Measurements from ENCODE around the gene PXN. TPM values are rescaled to one million over a fixed set of nuclear protein-coding genes. Genes with fewer than 3 reads are reported as not detected.
"Not testable (repeated sequence)": the region's sequence is repeated elsewhere in the genome, so short reads cannot be mapped to it uniquely, and the experiment has no call there.

Gene PXN
- total and polyA plus RNA-seq, 5 donors, result 67.8 to 89.8 (median 79.3) TPM

DNA sequence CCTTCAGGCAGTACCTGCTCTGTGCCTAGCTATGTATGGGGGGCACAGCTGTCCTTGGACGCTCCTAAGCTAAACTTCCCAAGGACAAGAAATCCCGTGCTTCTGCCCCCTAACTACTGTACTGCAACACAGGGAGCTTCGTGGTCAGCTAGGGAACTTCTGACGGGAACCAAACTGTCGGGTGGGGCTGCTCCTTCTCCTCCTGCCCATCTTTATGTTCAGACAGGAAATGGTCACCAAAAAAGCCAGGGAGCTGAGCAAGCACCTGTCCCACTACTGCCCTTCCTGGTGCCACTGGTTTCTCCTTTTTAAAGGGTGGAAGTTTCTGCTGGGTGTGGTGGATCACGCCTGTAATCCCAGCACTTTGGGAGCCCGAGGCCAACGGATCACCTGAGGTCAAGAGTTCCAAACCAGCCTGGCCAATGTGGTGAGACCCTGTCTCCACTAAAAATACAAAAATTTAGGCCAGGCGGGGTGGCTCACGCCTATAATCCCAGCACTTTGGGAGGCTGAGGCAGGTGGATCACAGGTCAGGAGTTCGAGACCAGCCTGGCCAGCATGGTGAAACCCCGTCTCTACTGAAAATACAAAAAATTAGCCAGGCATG, 26.6 kb downstream of the PXN start:
- DNase-seq (peak in 1 of 3 donors; percentile 44), ATAC-seq (no peak)
- H3K4me3 ChIP-seq (ENCODE audit: low read length), result no peak overlapping the region
- H3K27me3 ChIP-seq (ENCODE audit: control insufficient read depth, insufficient read depth), result no peaks in the 10 kb centered on the region
- peak overlapping the region; percentile 44 for H3K27ac ChIP-seq (ENCODE audit: low read length)
- H3K4me1 ChIP-seq (ENCODE audit: control insufficient read depth, insufficient read depth, low read length), result peaks cover 69% of the 10 kb centered on the region
- H3K9me3 ChIP-seq (ENCODE audit: control insufficient read depth, low read length), result no peaks in the 10 kb centered on the region
- WGBS, result 80% methylated on average over 12 of the region's 12 CpGs
- intact Hi-C loops (cut with DNase I), result no loop called here

DNA sequence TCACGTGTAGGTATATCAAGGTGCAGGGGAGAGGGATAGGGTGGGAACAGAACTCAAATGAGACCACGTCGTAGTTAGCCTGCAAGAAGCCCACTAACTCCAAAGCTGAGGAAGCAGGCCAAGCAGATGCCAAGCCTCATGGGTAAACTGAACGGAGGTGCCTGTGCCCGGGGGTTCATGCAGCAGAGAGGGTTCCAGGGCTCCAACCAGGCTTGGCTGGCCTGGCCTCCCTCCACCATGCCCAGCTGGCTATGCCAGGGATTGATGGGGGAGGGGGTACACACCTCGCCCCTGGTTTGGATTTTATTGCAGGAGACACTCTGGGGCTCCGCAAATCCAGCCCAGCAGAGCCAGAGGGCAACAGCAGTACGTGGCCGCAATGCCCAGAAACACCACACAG, 27.3 kb downstream of the PXN start:
- intact Hi-C loops (cut with DNase I), result no loop called here
- Histone ChIP-seq H3K27me3 (ENCODE audit: control insufficient read depth, insufficient read depth) (no peaks in the 10 kb centered on the region), H3K4me3 (ENCODE audit: low read length) (no peak overlapping the region), H3K4me1 (ENCODE audit: control insufficient read depth, insufficient read depth, low read length) (peaks cover 75% of the 10 kb centered on the region), H3K27ac (ENCODE audit: low read length) (peak overlapping the region; percentile 88), H3K9me3 (ENCODE audit: control insufficient read depth, low read length) (no peaks in the 10 kb centered on the region)
- WGBS, result 52% methylated on average over 9 of the region's 9 CpGs
- ATAC-seq (no peak), DNase-seq (peak in 1 of 3 donors; percentile 42)

DNA sequence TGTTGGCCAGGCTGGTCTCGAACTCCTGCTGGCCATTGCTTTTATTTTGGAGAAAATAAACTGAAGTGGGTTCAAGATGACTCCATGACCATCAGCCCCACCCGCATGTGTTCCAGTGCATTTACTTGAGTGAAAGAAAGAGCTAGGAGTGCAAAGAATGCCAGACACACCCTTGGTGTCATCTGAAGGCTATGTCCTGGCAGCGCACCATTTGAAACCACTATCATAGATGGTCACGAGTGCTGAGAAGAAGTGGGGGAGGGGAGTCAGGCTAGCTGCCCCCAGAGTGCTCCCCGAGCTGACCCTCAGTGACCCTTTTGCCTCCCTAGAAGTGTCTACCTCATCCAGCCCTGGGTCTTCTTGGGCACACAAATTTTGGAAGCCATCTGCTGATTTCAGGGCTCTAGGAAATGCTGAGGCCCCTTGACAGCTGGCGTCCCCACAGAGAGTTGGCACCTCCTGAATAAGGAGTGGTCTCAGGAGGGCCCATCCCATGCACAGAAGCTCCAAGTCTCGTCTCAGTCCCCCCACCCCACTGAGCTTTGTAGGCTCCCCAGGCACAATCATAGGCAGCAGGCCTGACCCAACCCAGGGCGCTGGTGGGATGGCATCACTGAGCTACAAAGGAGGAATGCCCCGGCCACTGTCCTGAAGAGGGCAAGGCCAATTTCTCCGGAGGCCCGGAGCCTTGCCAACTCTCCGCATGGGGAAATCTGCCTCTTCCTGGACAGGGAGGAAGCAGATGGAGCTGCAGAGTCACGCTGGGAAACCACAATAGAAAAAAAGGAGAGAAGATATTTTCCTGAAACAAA, 28.0 kb downstream of the PXN start:
- ATAC-seq (peak in 1 of 2 donors; percentile 6), DNase-seq (peak; percentile 83 to 91 (median 91))
- Histone ChIP-seq H3K9me3 (ENCODE audit: control insufficient read depth, low read length) (no peaks in the 10 kb centered on the region), H3K27ac (ENCODE audit: low read length) (peak overlapping the region; percentile 88), H3K4me3 (ENCODE audit: low read length) (no peak overlapping the region), H3K27me3 (ENCODE audit: control insufficient read depth, insufficient read depth) (no peaks in the 10 kb centered on the region), H3K4me1 (ENCODE audit: control insufficient read depth, insufficient read depth, low read length) (peaks cover 78% of the 10 kb centered on the region)
- intact Hi-C loops (cut with DNase I), result no loop called here
- 28% methylated on average over 13 of the region's 13 CpGs for WGBS

DNA sequence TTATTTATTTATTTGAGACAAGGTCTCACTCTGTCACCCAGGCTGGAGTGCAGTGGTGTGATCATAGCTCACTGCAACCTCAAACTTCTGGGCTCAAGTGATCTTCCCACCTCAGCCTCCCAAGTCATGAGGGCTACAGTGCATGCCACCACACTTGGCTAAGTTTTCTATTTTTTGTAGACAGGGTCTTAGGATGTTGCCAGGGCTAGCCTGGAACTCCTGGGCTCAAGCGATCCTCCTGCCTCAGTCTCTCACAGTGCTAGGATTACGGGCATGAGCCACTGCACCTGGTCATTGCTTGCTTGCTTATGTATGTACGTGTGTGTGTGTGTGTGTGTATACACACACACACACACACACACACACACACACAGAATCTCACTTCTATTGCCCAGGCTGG, 28.7 kb downstream of the PXN start:
- H3K27me3 ChIP-seq (ENCODE audit: control insufficient read depth, insufficient read depth); intact Hi-C loops (cut with DNase I); H3K9me3 ChIP-seq (ENCODE audit: control insufficient read depth, low read length); H3K27ac ChIP-seq (ENCODE audit: low read length); H3K4me3 ChIP-seq (ENCODE audit: low read length); ATAC-seq; DNase-seq: not testable (repeated sequence)
- WGBS, result 76% methylated on average over 3 of the region's 3 CpGs
- peaks cover 78% of the 10 kb centered on the region for H3K4me1 ChIP-seq (ENCODE audit: control insufficient read depth, insufficient read depth, low read length)

DNA sequence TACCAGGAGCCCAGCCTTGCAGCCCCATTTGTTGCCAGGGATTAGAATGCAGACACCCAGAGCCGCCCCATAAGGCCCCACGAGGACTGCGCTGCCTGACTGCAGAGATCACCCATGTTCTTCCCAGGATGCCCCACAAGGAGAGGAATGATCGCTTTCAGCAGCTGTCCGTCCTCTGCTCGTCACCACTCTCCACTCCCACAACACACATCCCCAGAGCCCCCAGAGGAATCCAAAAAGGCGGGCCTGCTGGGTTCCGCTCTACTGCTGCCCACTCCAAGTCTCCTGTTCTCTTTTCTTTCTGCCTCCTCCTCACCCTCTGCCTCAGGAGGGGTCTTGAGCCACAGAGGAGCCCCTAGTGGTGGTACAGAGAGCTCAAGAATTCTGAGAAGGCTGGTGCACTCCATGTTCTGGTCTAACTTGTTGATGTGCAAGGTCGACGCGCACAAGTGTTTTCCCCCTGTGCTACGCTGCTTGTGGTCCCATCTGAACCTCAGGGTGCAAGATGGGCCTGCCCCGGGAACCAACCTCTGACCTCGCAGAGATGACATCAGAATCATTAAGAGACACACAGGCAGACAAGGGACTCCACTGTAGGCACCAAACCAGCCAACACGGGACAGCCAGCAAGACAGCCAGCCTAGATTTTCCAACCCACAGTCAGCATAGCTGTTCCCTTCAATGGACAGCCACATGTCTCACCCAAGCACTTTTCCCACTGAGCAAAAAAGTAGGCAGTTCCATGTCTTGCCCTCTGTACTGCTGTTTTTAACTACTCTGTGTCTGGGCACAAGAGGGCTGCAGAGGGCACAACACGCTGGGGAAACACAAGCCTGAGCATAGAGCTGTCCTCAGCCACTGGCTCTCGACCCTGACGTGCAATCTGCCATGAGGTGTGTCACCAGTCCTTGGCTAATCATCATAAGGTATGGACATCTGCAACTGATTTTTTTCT, 29.9 kb downstream of the PXN start:
- ATAC-seq (peak in 1 of 2 donors; percentile 1), DNase-seq (peak in 1 of 3 donors; percentile 58)
- 53% methylated on average over 18 of the region's 18 CpGs for WGBS
- no peak overlapping the region for H3K4me3 ChIP-seq (ENCODE audit: low read length)
- intact Hi-C loops (cut with DNase I), result no loop called here
- H3K9me3 ChIP-seq (ENCODE audit: control insufficient read depth, low read length), result no peaks in the 10 kb centered on the region
- H3K27ac ChIP-seq (ENCODE audit: low read length), result peak overlapping the region; percentile 99
- H3K4me1 ChIP-seq (ENCODE audit: control insufficient read depth, insufficient read depth, low read length), result peaks cover 77% of the 10 kb centered on the region
- H3K27me3 ChIP-seq (ENCODE audit: control insufficient read depth, insufficient read depth), result no peaks in the 10 kb centered on the region

DNA sequence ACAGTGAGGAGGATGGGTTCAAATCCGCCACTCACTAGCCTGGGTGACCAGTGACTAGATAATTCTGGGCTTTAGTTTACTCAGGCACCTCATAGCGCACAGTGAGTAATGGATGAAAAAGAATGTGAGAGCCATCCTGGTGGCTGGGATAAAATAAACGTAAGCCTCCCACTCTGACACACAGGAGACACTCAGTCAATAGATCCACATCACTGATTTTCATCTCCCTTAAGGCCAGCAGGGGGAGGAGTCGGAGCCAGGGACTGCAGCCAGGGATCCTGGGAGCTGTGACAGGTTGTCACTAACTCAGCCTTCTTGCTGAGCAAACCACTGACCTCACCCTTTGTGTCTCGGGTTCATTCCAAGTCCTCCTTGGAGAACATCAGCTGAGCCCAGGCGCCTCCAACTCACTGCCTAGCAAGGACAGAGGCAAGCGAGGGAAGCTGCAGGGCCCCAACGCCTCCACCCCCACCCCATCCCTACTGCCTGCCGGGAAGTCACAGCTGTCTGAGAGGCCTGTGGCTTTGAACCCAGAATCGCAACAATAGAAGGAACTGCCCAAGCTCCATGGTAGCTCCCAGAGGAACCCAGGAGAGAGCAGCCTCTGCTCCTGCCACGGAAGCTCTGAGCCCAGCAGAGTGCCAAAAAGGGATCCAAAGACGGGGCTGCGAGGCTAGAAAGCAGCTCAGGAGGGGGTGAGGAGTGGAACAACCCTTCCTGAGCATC, 30.7 kb downstream of the PXN start:
- DNase-seq (peak; percentile 92 to 95 (median 94)), ATAC-seq (peak; percentile 81 to 86)
- intact Hi-C loops (cut with DNase I), result no loop called here
- H3K27ac ChIP-seq (ENCODE audit: low read length), result peak overlapping the region; percentile 99
- H3K4me1 ChIP-seq (ENCODE audit: control insufficient read depth, insufficient read depth, low read length), result peaks cover 76% of the 10 kb centered on the region
- H3K27me3 ChIP-seq (ENCODE audit: control insufficient read depth, insufficient read depth), result no peaks in the 10 kb centered on the region
- no peak overlapping the region for H3K4me3 ChIP-seq (ENCODE audit: low read length)
- 14% methylated on average over 13 of the region's 13 CpGs for WGBS
- no peaks in the 10 kb centered on the region for H3K9me3 ChIP-seq (ENCODE audit: control insufficient read depth, low read length)

DNA sequence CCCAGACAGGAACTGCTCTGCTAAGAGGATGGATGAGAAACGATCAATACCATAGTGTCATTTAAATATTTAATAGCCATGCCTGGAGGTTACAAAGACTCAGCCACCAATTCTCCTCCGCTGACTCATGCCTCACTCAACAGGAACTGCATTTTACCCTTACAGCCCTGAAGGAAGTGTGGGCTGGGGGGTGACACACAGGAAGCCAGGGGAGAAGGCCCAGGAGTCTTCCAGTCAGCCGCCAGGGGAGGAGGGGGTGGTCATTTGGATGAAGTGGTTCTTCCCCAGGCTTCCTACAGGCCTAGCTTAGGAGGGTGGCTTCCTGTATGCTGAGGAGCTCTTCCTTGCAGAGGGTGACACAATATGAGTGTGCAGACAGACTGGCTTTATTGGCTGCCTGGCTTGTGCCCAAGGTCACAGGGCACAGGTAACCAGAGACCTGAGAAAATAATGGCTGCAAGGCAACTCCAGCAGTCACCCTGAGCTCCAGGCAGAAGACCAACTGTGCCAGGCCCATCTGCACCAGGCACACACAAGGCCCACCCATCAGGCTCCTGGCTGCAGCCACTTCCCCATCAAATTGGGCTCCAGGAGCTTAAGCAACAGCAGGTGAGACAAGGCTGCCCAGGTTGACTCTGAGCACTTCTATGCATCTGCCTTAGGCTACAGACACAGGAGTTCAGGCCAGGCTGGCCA, 34.1 kb downstream of the PXN start:
- H3K27ac ChIP-seq (ENCODE audit: low read length), result peak overlapping the region; percentile 92
- peaks cover 69% of the 10 kb centered on the region for H3K4me1 ChIP-seq (ENCODE audit: control insufficient read depth, insufficient read depth, low read length)
- H3K9me3 ChIP-seq (ENCODE audit: control insufficient read depth, low read length), result no peaks in the 10 kb centered on the region
- no peak overlapping the region for H3K4me3 ChIP-seq (ENCODE audit: low read length)
- ATAC-seq (peak in 1 of 2 donors; percentile 34), DNase-seq (peak in 2 of 3 donors; percentile 71 to 72)
- no peaks in the 10 kb centered on the region for H3K27me3 ChIP-seq (ENCODE audit: control insufficient read depth, insufficient read depth)
- intact Hi-C loops (cut with DNase I), result no loop called here
- 38% methylated on average over 3 of the region's 3 CpGs for WGBS

DNA sequence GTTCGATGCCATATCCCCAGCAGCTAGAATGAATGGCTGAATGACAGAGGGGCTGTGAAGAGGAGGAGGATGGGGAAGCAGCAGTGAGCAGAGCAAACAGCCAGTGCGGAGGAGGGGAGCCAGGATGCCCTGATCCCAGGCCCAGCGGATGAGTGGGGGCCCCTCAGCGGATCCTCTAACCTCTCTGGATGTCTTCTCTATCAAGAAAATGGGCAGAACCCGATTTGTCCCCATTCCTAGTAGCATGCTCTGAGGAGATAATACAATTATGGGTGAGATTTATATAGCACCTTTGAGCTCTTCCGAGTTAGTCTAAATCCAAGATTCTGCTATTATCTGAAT, 34.6 kb downstream of the PXN start:
- 16% methylated on average over 6 of the region's 6 CpGs for WGBS
- no peak for DNase-seq
- intact Hi-C loops (cut with DNase I), result no loop called here
- ATAC-seq, result no peak
- Histone ChIP-seq H3K27ac (ENCODE audit: low read length) (peak overlapping the region; percentile 92), H3K4me1 (ENCODE audit: control insufficient read depth, insufficient read depth, low read length) (peaks cover 65% of the 10 kb centered on the region), H3K27me3 (ENCODE audit: control insufficient read depth, insufficient read depth) (no peaks in the 10 kb centered on the region), H3K9me3 (ENCODE audit: control insufficient read depth, low read length) (no peaks in the 10 kb centered on the region), H3K4me3 (ENCODE audit: low read length) (no peak overlapping the region)

DNA sequence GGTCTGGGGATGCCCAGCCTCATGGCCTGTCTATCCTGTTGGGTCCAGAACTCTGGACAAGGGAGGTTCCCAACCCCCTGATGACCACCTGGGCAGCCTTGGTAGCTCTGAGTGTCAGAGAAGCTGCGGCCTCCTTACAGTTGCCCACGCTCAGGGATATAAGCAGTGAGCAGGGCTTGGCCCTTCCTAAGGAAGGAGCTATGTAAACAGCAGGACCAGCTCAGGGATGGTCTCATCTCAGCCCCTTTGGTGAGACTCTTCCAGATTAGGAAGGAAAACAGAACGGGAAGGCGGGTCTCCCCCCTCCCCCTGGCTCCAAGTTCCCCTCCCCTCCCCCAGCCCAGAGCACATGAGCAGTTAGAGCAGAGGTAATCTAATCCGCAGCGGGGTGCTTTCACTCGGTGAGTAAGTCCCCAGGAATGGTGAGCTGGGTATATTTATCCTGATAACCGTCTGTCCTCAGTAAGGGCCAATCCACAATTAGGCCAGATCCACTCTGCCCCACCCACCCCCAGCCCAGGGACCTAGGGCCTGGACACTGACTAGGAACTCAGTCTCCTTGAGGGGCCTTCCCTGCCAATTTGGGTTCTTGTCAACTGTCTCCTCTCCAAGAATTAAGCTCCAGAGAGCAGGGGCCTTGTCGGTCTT, 35.1 kb downstream of the PXN start:
- WGBS, result 10% methylated on average over 9 of the region's 9 CpGs
- Histone ChIP-seq H3K9me3 (ENCODE audit: control insufficient read depth, low read length) (no peaks in the 10 kb centered on the region), H3K4me3 (ENCODE audit: low read length) (no peak overlapping the region), H3K27me3 (ENCODE audit: control insufficient read depth, insufficient read depth) (no peaks in the 10 kb centered on the region), H3K27ac (ENCODE audit: low read length) (peak overlapping the region; percentile 97), H3K4me1 (ENCODE audit: control insufficient read depth, insufficient read depth, low read length) (peaks cover 64% of the 10 kb centered on the region)
- DNase-seq (peak; percentile 77 to 90 (median 84)), ATAC-seq (peak; percentile 51 to 58)
- intact Hi-C loops (cut with DNase I), result no loop called here

Data from right cardiac atrium (tissue), 5 donors.